CD4-positive, CD25-positive, alpha-beta regulatory T cell (primary cell): Measurements from ENCODE around the gene CRB3. TPM values are rescaled to one million over a fixed set of nuclear protein-coding genes. Genes with fewer than 3 reads are reported as not detected.
A peak's percentile ranks its signal among the peaks of the same experiment; 100 is the strongest.

Experiments used
- ATAC-seq, 2 donors: fragments of 150-1000 bp; cut with Tn5 transposase; one replicate each; pipeline ENCODE4 v1.10.0; 2021; ENCODE audit warnings: low read depth in 2 of 2, moderate number of reproducible peaks in 2 of 2, moderate library complexity in 1 of 2
- DNase-seq, 3 donors: peaks; one replicate each; pipeline versions ENCODE4 v3.0.0 to v3.0.0-alpha.2; 2012 to 2022; ENCODE audit warnings: mixed read lengths in 1 of 3
- H3K27ac ChIP-seq: one replicate; pipeline ENCODE4 v1.7.0; 2013; ENCODE audit warnings: mild to moderate bottlenecking, low read length; ENCODE audit not compliant: insufficient read depth, poor library complexity, severe bottlenecking
- H3K27me3 ChIP-seq: one replicate; pipeline ENCODE4 v1.7.0; 2013; ENCODE audit warnings: low read length; ENCODE audit not compliant: control insufficient read depth, insufficient read depth
- H3K36me3 ChIP-seq: one replicate; pipeline ENCODE4 v1.7.0; 2013; ENCODE audit warnings: mild to moderate bottlenecking, low read length, moderate library complexity; ENCODE audit not compliant: control insufficient read depth, insufficient read depth
- H3K4me1 ChIP-seq: 2 replicates; pipeline ENCODE4 v1.7.0; 2013; ENCODE audit warnings: mild to moderate bottlenecking, low read length; ENCODE audit not compliant: insufficient read depth, control insufficient read depth, poor library complexity, severe bottlenecking
- H3K4me3 ChIP-seq: one replicate; pipeline ENCODE4 v1.7.0; 2013; ENCODE audit warnings: low read depth, mild to moderate bottlenecking, low read length, moderate library complexity
- H3K9me3 ChIP-seq, 2 experiments: 1 replicate in 1 of 2; 2 replicates in 1 of 2; pipeline ENCODE4 v1.7.0; 2013; ENCODE audit warnings: low read length in 2 of 2, mild to moderate bottlenecking in 1 of 2, moderate library complexity in 1 of 2; ENCODE audit not compliant: control insufficient read depth in 2 of 2
- H3K27ac Mint-ChIP-seq, 3 donors: one replicate each; pipeline ENCODE4 v1.8.0; 2020 to 2022; ENCODE audit warnings: mild to moderate bottlenecking in 3 of 3, mixed read lengths in 3 of 3, moderate library complexity in 2 of 3
- H3K27me3 Mint-ChIP-seq: one replicate; pipeline ENCODE4 v1.8.0; 2022; ENCODE audit warnings: mild to moderate bottlenecking, mixed read lengths
- H3K36me3 Mint-ChIP-seq: one replicate; pipeline ENCODE4 v1.8.0; 2020; ENCODE audit warnings: mixed read lengths
- H3K4me1 Mint-ChIP-seq, 4 donors: one replicate each; pipeline ENCODE4 v1.8.0; 2020 to 2022; ENCODE audit warnings: mixed read lengths in 4 of 4, mild to moderate bottlenecking in 1 of 4
- H3K4me3 Mint-ChIP-seq, 4 donors: one replicate each; pipeline ENCODE4 v1.8.0; 2020 to 2022; ENCODE audit warnings: mild to moderate bottlenecking in 4 of 4, mixed read lengths in 4 of 4, moderate library complexity in 3 of 4
- H3K9me3 Mint-ChIP-seq, 7 donors: one replicate each; pipeline ENCODE4 v1.8.0; 2020 to 2022; ENCODE audit warnings: mixed read lengths in 7 of 7, mild to moderate bottlenecking in 3 of 7, moderate library complexity in 2 of 7
- polyA plus RNA-seq, 4 donors: library from polyadenylated mRNA; unstranded; fragments of 300-500 nt; fragmentation: Illumina TruSeq; gene quantifications; one replicate each; pipeline ENCODE4 v1.2.3, GENCODE V29; 2021
- total RNA-seq: library from RNA; stranded (reverse); gene quantifications from one replicate; pipeline ENCODE4 v1.2.3, GENCODE V29; 2022

Gene CRB3
- total and polyA plus RNA-seq, 5 donors from 2014 or later: 1.6 to 5.8 (median 3.4) TPM

- no peaks in the 10 kb centered on the region for H3K27me3 ChIP-seq
- no peak for DNase-seq
- H3K4me1 ChIP-seq: no peaks in the 10 kb centered on the region
- peaks cover 2 to 22% of the 10 kb centered on the region in 2 experiments for H3K9me3 ChIP-seq
- peaks cover 4% of the 10 kb centered on the region for H3K36me3 ChIP-seq
- Mint-ChIP-seq H3K9me3 (peaks cover 0 to 16% (median 2%) of the 10 kb centered on the region in 7 donors), H3K4me1 (peaks cover 0 to 5% (median under 1%) of the 10 kb centered on the region in 4 donors), H3K36me3 (peaks cover 32% of the 10 kb centered on the region), H3K27ac (no peak overlapping the region), H3K27me3 (no peaks in the 10 kb centered on the region), H3K4me3 (peak overlapping the region in 1 of 4 donors; percentile 47)
- no peak for ATAC-seq
- no peak overlapping the region for H3K4me3 ChIP-seq
- H3K27ac ChIP-seq: no peak overlapping the region
These were observed 11.2 kb upstream of the CRB3 start for GRCh38 chr19:6452899-6453298.

- DNase-seq: no peak
These were observed 10.0 kb upstream of the CRB3 start for GRCh38 chr19:6453951-6454565.

GRCh38 chr19:6455924-6456323 lies 8.1 kb upstream of the CRB3 start:
- Mint-ChIP-seq H3K36me3 (peaks cover 29% of the 10 kb centered on the region), H3K27me3 (peaks cover 4% of the 10 kb centered on the region), H3K27ac (peak overlapping the region in 1 of 3 donors; percentile 48), H3K4me3 (peak overlapping the region in 1 of 4 donors; percentile 24), H3K4me1 (peaks cover 5 to 22% (median 13%) of the 10 kb centered on the region in 4 donors), H3K9me3 (peaks cover 0 to 16% (median 2%) of the 10 kb centered on the region in 7 donors)
- DNase-seq: no peak
- H3K36me3 ChIP-seq: peaks cover 4% of the 10 kb centered on the region
- H3K4me1 ChIP-seq: peaks cover 20% of the 10 kb centered on the region
- no peak overlapping the region for H3K27ac ChIP-seq
- ATAC-seq: no peak
- peaks cover 2 to 22% of the 10 kb centered on the region in 2 experiments for H3K9me3 ChIP-seq
- H3K4me3 ChIP-seq: no peak overlapping the region
- no peaks in the 10 kb centered on the region for H3K27me3 ChIP-seq

More at GRCh38 chr19:6453951-6454565, 10.0 kb upstream of the CRB3 start:
- peaks cover 4% of the 10 kb centered on the region for H3K27me3 Mint-ChIP-seq
- H3K4me3 Mint-ChIP-seq: no peak overlapping the region
- H3K4me1 ChIP-seq: peaks cover 7% of the 10 kb centered on the region
- H3K4me3 ChIP-seq: no peak overlapping the region
- ATAC-seq: no peak
- peaks cover 32% of the 10 kb centered on the region for H3K36me3 Mint-ChIP-seq
- no peaks in the 10 kb centered on the region for H3K27me3 ChIP-seq
- no peak overlapping the region for H3K27ac Mint-ChIP-seq
- no peak overlapping the region for H3K27ac ChIP-seq
- H3K36me3 ChIP-seq: peaks cover 4% of the 10 kb centered on the region
- peaks cover 2 to 22% of the 10 kb centered on the region in 2 experiments for H3K9me3 ChIP-seq
- peaks cover 0 to 16% (median 2%) of the 10 kb centered on the region in 7 donors for H3K9me3 Mint-ChIP-seq
- peaks cover 0 to 16% (median 6%) of the 10 kb centered on the region in 4 donors for H3K4me1 Mint-ChIP-seq

GRCh38 chr19:6457958-6458694 lies 5.9 kb upstream of the CRB3 start:
- Mint-ChIP-seq H3K4me3 (peak overlapping the region; percentile 90 to 92 (median 90)), H3K9me3 (peaks cover 0 to 16% (median 2%) of the 10 kb centered on the region in 7 donors), H3K27ac (peak overlapping the region; percentile 43 to 86 (median 75)), H3K27me3 (peaks cover 4% of the 10 kb centered on the region), H3K4me1 (peaks cover 5 to 33% (median 16%) of the 10 kb centered on the region in 4 donors), H3K36me3 (peaks cover 24% of the 10 kb centered on the region)
- ATAC-seq (no peak), DNase-seq (no peak)
- H3K9me3 ChIP-seq: peaks cover 2 to 22% of the 10 kb centered on the region in 2 experiments
- no peak overlapping the region for H3K4me3 ChIP-seq
- no peaks in the 10 kb centered on the region for H3K27me3 ChIP-seq
- no peak overlapping the region for H3K27ac ChIP-seq
- H3K4me1 ChIP-seq: peaks cover 20% of the 10 kb centered on the region
- H3K36me3 ChIP-seq: peaks cover 4% of the 10 kb centered on the region

- H3K27me3 Mint-ChIP-seq: peaks cover 4% of the 10 kb centered on the region
- H3K4me3 Mint-ChIP-seq: peak overlapping the region; percentile 90 to 92 (median 90)
- H3K9me3 Mint-ChIP-seq: peaks cover 0 to 13% (median 1%) of the 10 kb centered on the region in 7 donors
- peaks cover 20% of the 10 kb centered on the region for H3K36me3 Mint-ChIP-seq
- Histone ChIP-seq H3K27me3 (no peaks in the 10 kb centered on the region), H3K4me3 (no peak overlapping the region), H3K9me3 (peaks cover 2 to 17% of the 10 kb centered on the region in 2 experiments), H3K36me3 (peaks cover 4% of the 10 kb centered on the region), H3K4me1 (peaks cover 22% of the 10 kb centered on the region), H3K27ac (no peak overlapping the region)
- H3K4me1 Mint-ChIP-seq: peaks cover 5 to 33% (median 16%) of the 10 kb centered on the region in 4 donors
- no peak for ATAC-seq
- peak overlapping the region in 2 of 3 donors; percentile 75 to 86 for H3K27ac Mint-ChIP-seq
- no peak for DNase-seq
These were observed 5.3 kb upstream of the CRB3 start for GRCh38 chr19:6458695-6459261.

- H3K4me3 ChIP-seq: peak within 1 kb of the TSS; percentile 87
- DNase-seq: peak in 2 of 3 donors; percentile 55 to 74
These were observed 4.6 kb upstream of the CRB3 start, which contains the start of gene SLC25A23 for GRCh38 chr19:6459262-6460098. SLC25A23 (minus strand) TSS chr19:6459792; CDS start chr19:6459628, 164 bp downstream.

More at GRCh38 chr19:6459262-6460098, 4.6 kb upstream of the CRB3 start, which contains the start of gene SLC25A23:
- Histone ChIP-seq H3K36me3 (no peaks in the 10 kb centered on the region), H3K27ac (peak within 1 kb of the TSS; percentile 84), H3K4me1 (peaks cover 29% of the 10 kb centered on the region), H3K9me3 (peaks cover 2 to 10% of the 10 kb centered on the region in 2 experiments), H3K27me3 (no peaks in the 10 kb centered on the region)
- H3K36me3 Mint-ChIP-seq: peaks cover 14% of the 10 kb centered on the region
- peaks cover 0 to 9% (median 1%) of the 10 kb centered on the region in 7 donors for H3K9me3 Mint-ChIP-seq
- H3K4me3 Mint-ChIP-seq: peak within 1 kb of the TSS; percentile 94 to 98 (median 96)
- ATAC-seq: no peak
- H3K4me1 Mint-ChIP-seq: peaks cover 5 to 33% (median 18%) of the 10 kb centered on the region in 4 donors
- peaks cover 4% of the 10 kb centered on the region for H3K27me3 Mint-ChIP-seq
- peak within 1 kb of the TSS; percentile 27 to 93 (median 91) for H3K27ac Mint-ChIP-seq
